ENCODE measurements around the gene TXNIP. TPM values are rescaled to one million over a fixed set of nuclear protein-coding genes. Genes with fewer than 3 reads are reported as not detected.

TXNIP gene
- total RNA-seq, 1 experiment from 2014 or later, result 23.2 TPM

DNA sequence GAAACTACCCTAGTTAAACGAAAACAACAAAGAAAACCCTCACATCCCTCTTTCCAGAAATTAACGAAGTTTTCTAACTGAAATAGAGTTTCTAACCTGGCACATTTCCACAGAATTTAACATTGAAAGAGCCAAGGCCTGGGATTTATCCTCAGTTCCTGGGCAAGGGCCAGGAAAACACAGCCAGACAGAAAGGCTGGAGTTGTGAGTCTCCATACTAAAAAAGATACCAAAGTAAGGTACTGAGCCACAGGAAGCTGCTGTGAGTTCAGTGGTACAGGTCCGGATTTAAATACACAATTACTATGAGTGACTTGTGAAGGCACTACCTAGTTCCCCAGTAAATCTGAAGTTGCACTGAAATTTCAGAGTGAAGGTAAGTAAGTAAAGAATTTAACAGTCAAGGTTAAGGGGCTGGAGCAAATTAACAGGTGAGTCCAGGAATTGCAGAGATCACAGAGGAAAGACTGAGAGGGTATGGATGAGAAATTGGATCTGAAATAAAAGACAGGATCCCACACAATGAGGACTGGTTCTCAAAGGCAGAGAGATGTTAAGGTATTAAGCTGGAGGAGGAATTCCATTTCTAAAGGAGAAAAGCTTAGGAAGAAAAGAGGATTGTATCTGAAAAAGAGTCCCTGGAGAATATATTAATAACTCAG, 39.5 kb downstream of the TXNIP start:
- no peaks in the 10 kb centered on the region; a peak in 1 of 7 replicates for H3K36me3 Mint-ChIP-seq (ENCODE audit: insufficient read depth in 1 of 3, low read depth in 3 of 3)
- Histone ChIP-seq H2BK120ac (ENCODE audit: low read depth, low read length, poor library complexity, severe bottlenecking) (no peak overlapping the region), H3K23ac (ENCODE audit: insufficient read length, low read depth, low read length) (no peak overlapping the region), H3K27me3 (ENCODE audit: insufficient read depth, low read length) (peaks cover 26% of the 10 kb centered on the region; the same call in 1 of the 2 replicates), H3K4me2 (ENCODE audit: insufficient read depth, insufficient read length, low read length) (peak overlapping the region; percentile 92), H3K79me2 (ENCODE audit: insufficient read depth, low read length) (no peaks in the 10 kb centered on the region), H3T11ph (ENCODE audit: low read length) (no peak overlapping the region), H3K4me1 (ENCODE audit: insufficient read depth, low read length) (no peaks in the 10 kb centered on the region; the same call in 1 of the 2 replicates), H4K5ac (ENCODE audit: insufficient read length, low read depth, low read length) (no peak overlapping the region), H2AK5ac (ENCODE audit: insufficient read length, low read length) (no peak overlapping the region), H3K14ac (ENCODE audit: insufficient read depth, low read length) (no peak overlapping the region), H3K79me1 (ENCODE audit: insufficient read depth, low read depth, low read length, poor library complexity, severe bottlenecking) (no peaks in the 10 kb centered on the region), H2BK12ac (ENCODE audit: insufficient read length, low read depth, low read length) (no peak overlapping the region), H3K9me3 (ENCODE audit: control insufficient read depth, low read depth, low read length) (no peaks in the 10 kb centered on the region), H3K27ac (ENCODE audit: insufficient read length, low read depth, low read length) (no peak overlapping the region), H3K56ac (ENCODE audit: insufficient read length, low read depth, low read length) (no peak overlapping the region), H4K20me1 (ENCODE audit: control insufficient read depth, insufficient read depth, insufficient read length) (no peaks in the 10 kb centered on the region), H3K18ac (ENCODE audit: insufficient read length, low read depth, low read length) (no peak overlapping the region), H2AFZ (ENCODE audit: low read length) (no peak overlapping the region), H2BK20ac (ENCODE audit: low read depth, low read length, poor library complexity, severe bottlenecking) (no peak overlapping the region), H2BK15ac (ENCODE audit: low read depth, low read length) (no peak overlapping the region), H4K8ac (replicated peaks; ENCODE audit: insufficient read length, low read depth, low read length) (no peak overlapping the region), H3K9ac (ENCODE audit: extremely low read depth, insufficient read length, low read length) (no peak overlapping the region), H4K91ac (ENCODE audit: insufficient read length, low read depth, low read length) (no peak overlapping the region), H3K23me2 (ENCODE audit: insufficient read length, low read depth, low read length, poor library complexity, severe bottlenecking) (peaks cover 19% of the 10 kb centered on the region), H3K4ac (ENCODE audit: low read depth, low read length) (no peak overlapping the region), H2BK5ac (ENCODE audit: insufficient read length, low read length) (no peak overlapping the region)
- H3K9me3 Mint-ChIP-seq, result no peaks in the 10 kb centered on the region
- TF ChIP-seq, protein P1, sequence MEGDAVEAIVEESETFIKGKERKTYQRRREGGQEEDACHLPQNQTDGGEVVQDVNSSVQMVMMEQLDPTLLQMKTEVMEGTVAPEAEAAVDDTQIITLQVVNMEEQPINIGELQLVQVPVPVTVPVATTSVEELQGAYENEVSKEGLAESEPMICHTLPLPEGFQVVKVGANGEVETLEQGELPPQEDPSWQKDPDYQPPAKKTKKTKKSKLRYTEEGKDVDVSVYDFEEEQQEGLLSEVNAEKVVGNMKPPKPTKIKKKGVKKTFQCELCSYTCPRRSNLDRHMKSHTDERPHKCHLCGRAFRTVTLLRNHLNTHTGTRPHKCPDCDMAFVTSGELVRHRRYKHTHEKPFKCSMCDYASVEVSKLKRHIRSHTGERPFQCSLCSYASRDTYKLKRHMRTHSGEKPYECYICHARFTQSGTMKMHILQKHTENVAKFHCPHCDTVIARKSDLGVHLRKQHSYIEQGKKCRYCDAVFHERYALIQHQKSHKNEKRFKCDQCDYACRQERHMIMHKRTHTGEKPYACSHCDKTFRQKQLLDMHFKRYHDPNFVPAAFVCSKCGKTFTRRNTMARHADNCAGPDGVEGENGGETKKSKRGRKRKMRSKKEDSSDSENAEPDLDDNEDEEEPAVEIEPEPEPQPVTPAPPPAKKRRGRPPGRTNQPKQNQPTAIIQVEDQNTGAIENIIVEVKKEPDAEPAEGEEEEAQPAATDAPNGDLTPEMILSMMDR (conservative IDR thresholded peaks at IDR 0.05), result no peak
- no peak overlapping the region for H3K27ac Mint-ChIP-seq
- peaks cover 59% of the 10 kb centered on the region for H3K27me3 Mint-ChIP-seq (ENCODE audit: low read depth)
- no CpG with 5 or more reads among the region's 3 CpGs for WGBS (ENCODE audit: extremely low coverage, insufficient read length, low lambda C conversion rate)
- H3K4me3 Mint-ChIP-seq, result peak overlapping the region; percentile 77 to 82
- H3K4me1 Mint-ChIP-seq, result peaks cover 27 to 28% of the 10 kb centered on the region in 2 experiments
- no peak for DNase-seq

Data from H9 (cell line).